ENCODE results near the gene PTGFRN.
A peak's percentile ranks its signal among the peaks of the same experiment; 100 is the strongest.

PTGFRN gene

DNA sequence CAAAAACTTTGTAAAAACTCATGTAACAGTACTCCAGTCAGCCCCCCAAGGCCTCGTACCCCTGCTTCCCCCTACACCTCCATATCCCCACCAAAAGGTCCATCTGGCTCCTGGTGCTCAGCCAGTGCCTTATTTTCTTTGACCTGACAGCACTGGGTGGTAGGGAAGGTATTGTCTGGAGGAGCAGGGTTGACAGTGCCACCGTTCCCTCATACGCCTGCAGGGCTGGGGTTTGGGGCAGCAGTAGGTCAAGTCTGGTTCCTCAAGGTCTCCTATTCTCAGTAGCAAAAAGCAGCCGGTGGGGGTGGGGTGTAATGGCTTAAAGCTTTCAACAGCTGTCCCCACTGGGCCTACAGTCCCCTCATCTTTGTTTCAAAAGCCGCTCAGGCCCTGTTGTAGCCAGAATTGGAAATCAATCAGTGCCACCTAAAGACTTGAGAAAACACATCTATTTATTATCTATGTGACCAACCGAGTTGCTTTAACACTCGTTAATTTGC, 125.1 kb downstream of the PTGFRN start:
- no peak for TF ChIP-seq ZNF70 (CRISPR knock-in tag; IDR thresholded peaks at IDR 0.05)
- TF ChIP-seq TOX (CRISPR knock-in tag; IDR thresholded peaks at IDR 0.05; ENCODE audit: borderline replicate concordance) = no peak
- TF ChIP-seq CSDC2 (CRISPR knock-in tag; IDR thresholded peaks at IDR 0.05) = no peak
- TF ChIP-seq, protein P1, sequence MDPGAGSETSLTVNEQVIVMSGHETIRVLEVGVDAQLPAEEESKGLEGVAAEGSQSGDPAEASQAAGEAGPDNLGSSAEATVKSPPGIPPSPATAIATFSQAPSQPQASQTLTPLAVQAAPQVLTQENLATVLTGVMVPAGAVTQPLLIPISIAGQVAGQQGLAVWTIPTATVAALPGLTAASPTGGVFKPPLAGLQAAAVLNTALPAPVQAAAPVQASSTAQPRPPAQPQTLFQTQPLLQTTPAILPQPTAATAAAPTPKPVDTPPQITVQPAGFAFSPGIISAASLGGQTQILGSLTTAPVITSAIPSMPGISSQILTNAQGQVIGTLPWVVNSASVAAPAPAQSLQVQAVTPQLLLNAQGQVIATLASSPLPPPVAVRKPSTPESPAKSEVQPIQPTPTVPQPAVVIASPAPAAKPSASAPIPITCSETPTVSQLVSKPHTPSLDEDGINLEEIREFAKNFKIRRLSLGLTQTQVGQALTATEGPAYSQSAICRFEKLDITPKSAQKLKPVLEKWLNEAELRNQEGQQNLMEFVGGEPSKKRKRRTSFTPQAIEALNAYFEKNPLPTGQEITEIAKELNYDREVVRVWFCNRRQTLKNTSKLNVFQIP (CRISPR knock-in tag; IDR thresholded peaks at IDR 0.05; ENCODE audit: borderline replicate concordance, low read depth) = no peak
- TF ChIP-seq ISL1 (CRISPR knock-in tag; IDR thresholded peaks at IDR 0.05) = no peak
- no peak for TF ChIP-seq ZNF565 (CRISPR knock-in tag; conservative IDR thresholded peaks at IDR 0.05; ENCODE audit: low read depth)
- TF ChIP-seq ESRRG (CRISPR knock-in tag; IDR thresholded peaks at IDR 0.05) = no peak
- no peak for TF ChIP-seq PPARA (CRISPR knock-in tag; IDR thresholded peaks at IDR 0.05; ENCODE audit: borderline replicate concordance)
- TF ChIP-seq, protein P2, sequence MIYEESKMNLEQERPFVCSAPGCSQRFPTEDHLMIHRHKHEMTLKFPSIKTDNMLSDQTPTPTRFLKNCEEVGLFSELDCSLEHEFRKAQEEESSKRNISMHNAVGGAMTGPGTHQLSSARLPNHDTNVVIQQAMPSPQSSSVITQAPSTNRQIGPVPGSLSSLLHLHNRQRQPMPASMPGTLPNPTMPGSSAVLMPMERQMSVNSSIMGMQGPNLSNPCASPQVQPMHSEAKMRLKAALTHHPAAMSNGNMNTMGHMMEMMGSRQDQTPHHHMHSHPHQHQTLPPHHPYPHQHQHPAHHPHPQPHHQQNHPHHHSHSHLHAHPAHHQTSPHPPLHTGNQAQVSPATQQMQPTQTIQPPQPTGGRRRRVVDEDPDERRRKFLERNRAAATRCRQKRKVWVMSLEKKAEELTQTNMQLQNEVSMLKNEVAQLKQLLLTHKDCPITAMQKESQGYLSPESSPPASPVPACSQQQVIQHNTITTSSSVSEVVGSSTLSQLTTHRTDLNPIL (CRISPR knock-in tag; IDR thresholded peaks at IDR 0.05; ENCODE audit: low read depth) = no peak
- TF ChIP-seq, protein P3, sequence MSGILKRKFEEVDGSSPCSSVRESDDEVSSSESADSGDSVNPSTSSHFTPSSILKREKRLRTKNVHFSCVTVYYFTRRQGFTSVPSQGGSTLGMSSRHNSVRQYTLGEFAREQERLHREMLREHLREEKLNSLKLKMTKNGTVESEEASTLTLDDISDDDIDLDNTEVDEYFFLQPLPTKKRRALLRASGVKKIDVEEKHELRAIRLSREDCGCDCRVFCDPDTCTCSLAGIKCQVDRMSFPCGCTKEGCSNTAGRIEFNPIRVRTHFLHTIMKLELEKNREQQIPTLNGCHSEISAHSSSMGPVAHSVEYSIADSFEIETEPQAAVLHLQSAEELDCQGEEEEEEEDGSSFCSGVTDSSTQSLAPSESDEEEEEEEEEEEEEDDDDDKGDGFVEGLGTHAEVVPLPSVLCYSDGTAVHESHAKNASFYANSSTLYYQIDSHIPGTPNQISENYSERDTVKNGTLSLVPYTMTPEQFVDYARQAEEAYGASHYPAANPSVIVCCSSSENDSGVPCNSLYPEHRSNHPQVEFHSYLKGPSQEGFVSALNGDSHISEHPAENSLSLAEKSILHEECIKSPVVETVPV (CRISPR knock-in tag; IDR thresholded peaks at IDR 0.05) = no peak
- TF ChIP-seq, protein P4, sequence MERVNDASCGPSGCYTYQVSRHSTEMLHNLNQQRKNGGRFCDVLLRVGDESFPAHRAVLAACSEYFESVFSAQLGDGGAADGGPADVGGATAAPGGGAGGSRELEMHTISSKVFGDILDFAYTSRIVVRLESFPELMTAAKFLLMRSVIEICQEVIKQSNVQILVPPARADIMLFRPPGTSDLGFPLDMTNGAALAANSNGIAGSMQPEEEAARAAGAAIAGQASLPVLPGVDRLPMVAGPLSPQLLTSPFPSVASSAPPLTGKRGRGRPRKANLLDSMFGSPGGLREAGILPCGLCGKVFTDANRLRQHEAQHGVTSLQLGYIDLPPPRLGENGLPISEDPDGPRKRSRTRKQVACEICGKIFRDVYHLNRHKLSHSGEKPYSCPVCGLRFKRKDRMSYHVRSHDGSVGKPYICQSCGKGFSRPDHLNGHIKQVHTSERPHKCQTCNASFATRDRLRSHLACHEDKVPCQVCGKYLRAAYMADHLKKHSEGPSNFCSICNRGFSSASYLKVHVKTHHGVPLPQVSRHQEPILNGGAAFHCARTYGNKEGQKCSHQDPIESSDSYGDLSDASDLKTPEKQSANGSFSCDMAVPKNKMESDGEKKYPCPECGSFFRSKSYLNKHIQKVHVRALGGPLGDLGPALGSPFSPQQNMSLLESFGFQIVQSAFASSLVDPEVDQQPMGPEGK (CRISPR knock-in tag; IDR thresholded peaks at IDR 0.05; ENCODE audit: borderline replicate concordance) = no peak
- TF ChIP-seq GLIS3 (CRISPR knock-in tag; IDR thresholded peaks at IDR 0.05) = no peak
- no peak for TF ChIP-seq BACH2 (CRISPR knock-in tag; IDR thresholded peaks at IDR 0.05; ENCODE audit: borderline replicate concordance)
- TF ChIP-seq SNAI2 (CRISPR knock-in tag; IDR thresholded peaks at IDR 0.05) = no peak
- no peak for TF ChIP-seq OSR1 (CRISPR knock-in tag; IDR thresholded peaks at IDR 0.05)
- no peak for TF ChIP-seq ZC3H10 (CRISPR knock-in tag; IDR thresholded peaks at IDR 0.05)
- ATAC-seq = no peak

DNA sequence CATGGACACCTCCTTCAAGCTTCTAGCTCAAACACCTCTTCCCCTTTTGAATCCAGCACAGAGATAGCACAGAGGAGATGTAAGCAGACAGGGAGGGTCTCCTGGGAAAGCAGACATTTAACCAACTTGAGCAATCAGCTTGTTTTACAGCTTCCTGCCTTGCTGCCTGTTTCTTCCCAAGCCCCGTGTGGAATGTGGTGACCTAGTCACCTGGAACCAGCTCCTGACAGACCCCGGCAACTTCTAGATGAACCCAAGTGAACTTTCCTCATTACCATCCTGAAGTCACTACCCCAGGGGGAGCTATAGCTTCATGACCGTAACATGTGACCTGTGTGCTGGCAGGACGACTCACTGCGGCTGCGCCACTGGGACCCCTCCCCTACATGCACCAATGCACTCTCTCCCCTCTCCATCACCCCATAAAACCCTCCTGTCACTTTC, 126.3 kb downstream of the PTGFRN start:
- no peak for ATAC-seq
- TF ChIP-seq ZNF70 (CRISPR knock-in tag; IDR thresholded peaks at IDR 0.05) = no peak

DNA sequence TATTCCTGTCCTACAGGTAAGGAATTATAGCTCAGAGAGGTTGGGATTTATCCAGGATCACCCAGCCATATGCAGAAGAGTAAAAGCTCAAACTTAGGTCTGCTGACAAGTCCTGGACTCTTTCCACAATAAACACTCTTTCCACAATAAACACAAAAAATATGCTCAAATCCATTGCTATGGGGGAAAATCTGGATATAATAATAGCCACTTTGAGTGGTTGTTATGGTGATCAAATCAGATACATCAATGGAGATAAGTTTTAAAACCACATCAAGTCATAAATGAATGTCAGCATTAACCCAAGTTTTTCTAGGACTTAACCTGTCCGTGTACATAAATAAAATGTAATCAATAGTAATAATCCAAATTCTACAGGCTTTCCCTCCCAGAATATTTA, 128.1 kb downstream of the PTGFRN start:
- ATAC-seq = no peak
- TF ChIP-seq ZC3H10 (CRISPR knock-in tag; IDR thresholded peaks at IDR 0.05) = no peak
- no peak for TF ChIP-seq CSDC2 (CRISPR knock-in tag; IDR thresholded peaks at IDR 0.05)
- TF ChIP-seq, protein P5, sequence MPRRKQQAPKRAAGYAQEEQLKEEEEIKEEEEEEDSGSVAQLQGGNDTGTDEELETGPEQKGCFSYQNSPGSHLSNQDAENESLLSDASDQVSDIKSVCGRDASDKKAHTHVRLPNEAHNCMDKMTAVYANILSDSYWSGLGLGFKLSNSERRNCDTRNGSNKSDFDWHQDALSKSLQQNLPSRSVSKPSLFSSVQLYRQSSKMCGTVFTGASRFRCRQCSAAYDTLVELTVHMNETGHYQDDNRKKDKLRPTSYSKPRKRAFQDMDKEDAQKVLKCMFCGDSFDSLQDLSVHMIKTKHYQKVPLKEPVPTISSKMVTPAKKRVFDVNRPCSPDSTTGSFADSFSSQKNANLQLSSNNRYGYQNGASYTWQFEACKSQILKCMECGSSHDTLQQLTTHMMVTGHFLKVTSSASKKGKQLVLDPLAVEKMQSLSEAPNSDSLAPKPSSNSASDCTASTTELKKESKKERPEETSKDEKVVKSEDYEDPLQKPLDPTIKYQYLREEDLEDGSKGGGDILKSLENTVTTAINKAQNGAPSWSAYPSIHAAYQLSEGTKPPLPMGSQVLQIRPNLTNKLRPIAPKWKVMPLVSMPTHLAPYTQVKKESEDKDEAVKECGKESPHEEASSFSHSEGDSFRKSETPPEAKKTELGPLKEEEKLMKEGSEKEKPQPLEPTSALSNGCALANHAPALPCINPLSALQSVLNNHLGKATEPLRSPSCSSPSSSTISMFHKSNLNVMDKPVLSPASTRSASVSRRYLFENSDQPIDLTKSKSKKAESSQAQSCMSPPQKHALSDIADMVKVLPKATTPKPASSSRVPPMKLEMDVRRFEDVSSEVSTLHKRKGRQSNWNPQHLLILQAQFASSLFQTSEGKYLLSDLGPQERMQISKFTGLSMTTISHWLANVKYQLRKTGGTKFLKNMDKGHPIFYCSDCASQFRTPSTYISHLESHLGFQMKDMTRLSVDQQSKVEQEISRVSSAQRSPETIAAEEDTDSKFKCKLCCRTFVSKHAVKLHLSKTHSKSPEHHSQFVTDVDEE (CRISPR knock-in tag; IDR thresholded peaks at IDR 0.05) = peak; percentile 72; the same call in 1 of the 2 replicates
- TF ChIP-seq ZFP3 (CRISPR knock-in tag; IDR thresholded peaks at IDR 0.05) = no peak
- TF ChIP-seq TCF4 (CRISPR knock-in tag; IDR thresholded peaks at IDR 0.05; ENCODE audit: borderline replicate concordance) = peak; percentile 81
- TF ChIP-seq PPARA (CRISPR knock-in tag; IDR thresholded peaks at IDR 0.05; ENCODE audit: borderline replicate concordance) = no peak
- no peak for TF ChIP-seq RARB (CRISPR knock-in tag; IDR thresholded peaks at IDR 0.05)

DNA sequence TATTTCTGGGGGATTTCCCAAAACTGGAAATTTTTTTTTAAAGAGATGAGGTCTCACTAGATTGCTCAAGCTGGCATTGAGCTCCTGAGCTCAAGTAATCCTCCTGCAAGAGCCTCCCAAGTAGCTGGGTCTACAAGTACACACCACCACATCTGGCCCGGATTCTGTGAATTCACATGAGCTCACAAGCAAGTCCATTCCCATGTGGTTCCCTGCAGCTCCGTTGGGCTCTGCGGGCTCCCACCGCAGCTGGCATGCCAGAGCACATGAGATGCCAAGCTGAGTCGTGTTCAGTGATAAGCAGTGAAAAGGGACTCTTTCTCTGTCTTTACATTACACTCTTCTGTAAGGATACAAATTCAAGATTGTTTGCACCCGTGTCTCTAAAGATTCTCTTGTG, 128.5 kb downstream of the PTGFRN start:
- no peak for ATAC-seq
- TF ChIP-seq, protein P2 (CRISPR knock-in tag; IDR thresholded peaks at IDR 0.05; ENCODE audit: low read depth) = no peak
- TF ChIP-seq, protein P1 (CRISPR knock-in tag; IDR thresholded peaks at IDR 0.05; ENCODE audit: borderline replicate concordance, low read depth) = no peak
- TF ChIP-seq ZFP30 (CRISPR knock-in tag; IDR thresholded peaks at IDR 0.05) (no peak), BACH2 (CRISPR knock-in tag; IDR thresholded peaks at IDR 0.05; ENCODE audit: borderline replicate concordance) (no peak), ESRRG (CRISPR knock-in tag; IDR thresholded peaks at IDR 0.05) (no peak)
- TF ChIP-seq, protein P5 (CRISPR knock-in tag; IDR thresholded peaks at IDR 0.05) = no peak
